ENCODE results near the gene FAM186B.
A peak's percentile ranks its signal among the peaks of the same experiment; 100 is the strongest.

DNA sequence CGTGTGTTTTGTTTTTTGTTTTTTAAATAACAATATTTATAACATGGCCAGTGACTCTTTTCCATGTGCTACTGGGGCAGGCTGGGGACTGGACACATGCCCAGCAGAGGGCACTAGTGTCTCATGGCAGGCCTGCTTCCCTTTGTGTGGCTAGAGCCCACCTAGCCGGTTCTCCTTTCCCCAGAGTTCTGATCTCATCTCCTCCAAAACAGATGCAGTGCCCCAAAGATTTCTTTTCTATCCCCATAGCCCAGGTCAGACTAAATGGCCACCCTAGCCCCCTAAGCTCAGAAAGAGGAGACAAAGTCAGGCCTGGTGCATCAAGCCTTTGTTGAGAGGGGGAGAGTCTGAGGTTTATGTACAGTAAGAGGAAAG, 39.2 kb upstream of the FAM186B start:
- TF ChIP-seq, protein P1, sequence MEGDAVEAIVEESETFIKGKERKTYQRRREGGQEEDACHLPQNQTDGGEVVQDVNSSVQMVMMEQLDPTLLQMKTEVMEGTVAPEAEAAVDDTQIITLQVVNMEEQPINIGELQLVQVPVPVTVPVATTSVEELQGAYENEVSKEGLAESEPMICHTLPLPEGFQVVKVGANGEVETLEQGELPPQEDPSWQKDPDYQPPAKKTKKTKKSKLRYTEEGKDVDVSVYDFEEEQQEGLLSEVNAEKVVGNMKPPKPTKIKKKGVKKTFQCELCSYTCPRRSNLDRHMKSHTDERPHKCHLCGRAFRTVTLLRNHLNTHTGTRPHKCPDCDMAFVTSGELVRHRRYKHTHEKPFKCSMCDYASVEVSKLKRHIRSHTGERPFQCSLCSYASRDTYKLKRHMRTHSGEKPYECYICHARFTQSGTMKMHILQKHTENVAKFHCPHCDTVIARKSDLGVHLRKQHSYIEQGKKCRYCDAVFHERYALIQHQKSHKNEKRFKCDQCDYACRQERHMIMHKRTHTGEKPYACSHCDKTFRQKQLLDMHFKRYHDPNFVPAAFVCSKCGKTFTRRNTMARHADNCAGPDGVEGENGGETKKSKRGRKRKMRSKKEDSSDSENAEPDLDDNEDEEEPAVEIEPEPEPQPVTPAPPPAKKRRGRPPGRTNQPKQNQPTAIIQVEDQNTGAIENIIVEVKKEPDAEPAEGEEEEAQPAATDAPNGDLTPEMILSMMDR (IDR thresholded peaks at IDR 0.05): peak; percentile 99
- TF ChIP-seq ZFX (IDR thresholded peaks at IDR 0.05; ENCODE audit: borderline replicate concordance): no peak

Data from 22Rv1 (cell line).